ENCODE data around the gene LRRTM4. TPM values are rescaled to one million over a fixed set of nuclear protein-coding genes. Genes with fewer than 3 reads are reported as not detected.

The LRRTM4 gene
- total RNA-seq, 1 donor from 2014 or later: not detected

DNA sequence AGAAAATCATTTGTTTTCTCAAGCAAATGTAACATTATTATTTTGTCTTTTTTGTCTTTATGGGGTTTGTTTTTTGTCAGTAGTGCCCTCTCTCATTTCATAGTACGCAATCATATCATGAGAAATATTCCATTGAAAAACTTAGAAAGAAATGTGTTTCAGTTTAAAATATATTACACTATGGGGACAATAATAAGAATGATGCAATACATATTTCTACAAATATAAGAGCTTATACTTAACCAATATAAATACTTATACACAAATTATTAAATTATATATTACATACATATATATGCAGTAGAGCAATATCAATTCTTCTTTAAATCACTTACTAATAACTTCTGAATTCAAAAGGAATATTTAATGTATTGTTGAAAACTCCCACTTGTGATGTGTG is 13.7 kb downstream of the LRRTM4 start:
- no peak for ATAC-seq (ENCODE audit: low read depth)
- Mint-ChIP-seq H3K4me1 (no peaks in the 10 kb centered on the region), H3K9me3 (peaks cover 2% of the 10 kb centered on the region), H3K27me3 (no peaks in the 10 kb centered on the region), H3K27ac (no peak overlapping the region), H3K36me3 (ENCODE audit: low read depth) (no peaks in the 10 kb centered on the region), H3K4me3 (no peak overlapping the region)
- TF ChIP-seq, protein P1, sequence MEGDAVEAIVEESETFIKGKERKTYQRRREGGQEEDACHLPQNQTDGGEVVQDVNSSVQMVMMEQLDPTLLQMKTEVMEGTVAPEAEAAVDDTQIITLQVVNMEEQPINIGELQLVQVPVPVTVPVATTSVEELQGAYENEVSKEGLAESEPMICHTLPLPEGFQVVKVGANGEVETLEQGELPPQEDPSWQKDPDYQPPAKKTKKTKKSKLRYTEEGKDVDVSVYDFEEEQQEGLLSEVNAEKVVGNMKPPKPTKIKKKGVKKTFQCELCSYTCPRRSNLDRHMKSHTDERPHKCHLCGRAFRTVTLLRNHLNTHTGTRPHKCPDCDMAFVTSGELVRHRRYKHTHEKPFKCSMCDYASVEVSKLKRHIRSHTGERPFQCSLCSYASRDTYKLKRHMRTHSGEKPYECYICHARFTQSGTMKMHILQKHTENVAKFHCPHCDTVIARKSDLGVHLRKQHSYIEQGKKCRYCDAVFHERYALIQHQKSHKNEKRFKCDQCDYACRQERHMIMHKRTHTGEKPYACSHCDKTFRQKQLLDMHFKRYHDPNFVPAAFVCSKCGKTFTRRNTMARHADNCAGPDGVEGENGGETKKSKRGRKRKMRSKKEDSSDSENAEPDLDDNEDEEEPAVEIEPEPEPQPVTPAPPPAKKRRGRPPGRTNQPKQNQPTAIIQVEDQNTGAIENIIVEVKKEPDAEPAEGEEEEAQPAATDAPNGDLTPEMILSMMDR (IDR thresholded peaks at IDR 0.05): no peak
- ChIA-PET POLR2A (no interaction called here), CTCF (no interaction called here)
- DNase-seq: no peak
- intact Hi-C loops (cut with micrococcal nuclease): no loop called here

DNA sequence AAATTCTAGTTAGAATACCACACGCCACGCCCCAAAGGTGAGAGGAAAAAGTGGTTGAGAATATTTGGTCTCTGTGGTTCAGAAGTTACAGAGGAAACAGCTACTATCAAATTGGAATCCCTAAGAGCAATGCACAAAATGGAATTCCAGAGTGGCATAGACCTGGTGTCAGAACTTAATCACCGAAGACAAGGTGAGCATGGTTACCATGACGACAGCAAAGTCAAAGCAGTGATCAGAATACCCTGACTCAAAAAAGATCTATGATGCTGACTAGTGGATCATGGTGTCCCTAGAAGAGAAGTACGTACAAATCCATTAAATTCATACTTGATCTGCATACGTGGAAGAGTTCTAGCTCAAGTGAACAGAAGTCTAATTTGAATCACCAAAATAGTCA is 14.5 kb downstream of the LRRTM4 start:
- ChIA-PET POLR2A (no interaction called here), CTCF (no interaction called here)
- Mint-ChIP-seq H3K27me3 (no peaks in the 10 kb centered on the region), H3K27ac (no peak overlapping the region), H3K4me1 (no peaks in the 10 kb centered on the region), H3K36me3 (ENCODE audit: low read depth) (no peaks in the 10 kb centered on the region), H3K9me3 (peaks cover 2% of the 10 kb centered on the region), H3K4me3 (no peak overlapping the region)
- no peak for ATAC-seq (ENCODE audit: low read depth)
- intact Hi-C loops (cut with micrococcal nuclease): no loop called here
- TF ChIP-seq, protein P1 (IDR thresholded peaks at IDR 0.05): no peak
- DNase-seq: no peak

DNA sequence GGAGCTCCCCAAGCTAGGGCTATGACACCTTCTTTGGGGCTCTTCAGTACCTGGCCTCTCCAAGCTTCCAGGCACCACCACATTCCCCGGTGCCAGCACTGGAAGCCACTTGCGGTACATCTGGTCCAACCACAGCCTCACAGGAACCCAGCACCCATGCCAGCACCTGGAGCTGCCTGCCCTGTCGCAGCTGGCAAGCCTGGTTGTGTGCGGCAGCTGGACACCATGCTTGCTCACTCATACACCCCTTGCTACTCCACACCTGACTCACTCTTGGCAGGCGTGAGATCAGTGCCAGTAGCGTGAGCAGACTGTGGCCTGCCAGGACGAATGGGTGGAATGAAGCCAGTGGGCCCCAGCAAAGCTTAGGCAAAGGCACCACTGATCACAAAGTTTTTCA is 34.0 kb downstream of the LRRTM4 start:
- TF ChIP-seq, protein P1 (IDR thresholded peaks at IDR 0.05): no peak
- intact Hi-C loops (cut with micrococcal nuclease): no loop called here
- ChIA-PET CTCF (no interaction called here), POLR2A (no interaction called here)
- ATAC-seq (ENCODE audit: low read depth): no peak
- no peaks in the 10 kb centered on the region for H3K9me3 Mint-ChIP-seq
- no peaks in the 10 kb centered on the region for H3K27me3 Mint-ChIP-seq
- DNase-seq: no peak
- H3K36me3 Mint-ChIP-seq (ENCODE audit: low read depth): no peaks in the 10 kb centered on the region
- H3K4me3 Mint-ChIP-seq: no peak overlapping the region
- no peaks in the 10 kb centered on the region for H3K4me1 Mint-ChIP-seq
- H3K27ac Mint-ChIP-seq: no peak overlapping the region

DNA sequence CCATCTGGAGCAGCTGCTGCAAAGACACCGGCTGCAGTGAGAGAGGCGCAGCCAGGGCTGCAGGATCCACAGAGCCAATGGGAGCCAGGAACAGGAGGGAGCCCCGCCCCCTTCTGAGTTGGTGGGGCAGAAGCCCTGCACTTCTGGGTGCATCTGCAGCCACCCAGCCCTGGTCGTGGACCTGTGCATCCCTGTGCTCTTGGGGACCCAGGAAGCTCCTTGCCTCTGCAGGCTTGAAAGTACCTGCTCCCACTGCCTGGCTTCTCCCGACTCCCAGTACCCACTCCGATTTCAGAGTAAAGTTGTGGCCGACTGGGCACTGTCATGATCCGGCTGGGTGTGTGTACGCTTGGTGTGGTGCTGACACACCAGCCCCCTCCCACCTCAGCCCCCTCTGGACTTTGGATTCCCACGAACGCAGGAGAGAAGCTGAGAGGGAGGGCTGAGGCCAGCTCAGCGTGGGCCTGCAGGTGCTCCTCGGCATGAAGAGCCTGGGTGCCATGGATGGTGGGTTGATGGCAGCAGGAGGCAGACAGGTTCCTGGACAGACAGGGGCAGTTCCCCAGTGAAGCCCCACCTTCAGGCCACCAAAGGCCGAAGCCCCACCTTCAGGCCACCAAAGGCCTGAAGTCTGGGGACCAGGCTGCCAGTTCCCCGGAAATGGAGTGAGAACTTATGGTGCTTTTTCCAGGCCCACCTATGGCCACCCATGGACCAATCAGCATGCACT is 34.9 kb downstream of the LRRTM4 start:
- DNase-seq: no peak
- TF ChIP-seq, protein P1 (IDR thresholded peaks at IDR 0.05): no peak
- Mint-ChIP-seq H3K9me3 (no peaks in the 10 kb centered on the region), H3K4me1 (no peaks in the 10 kb centered on the region), H3K36me3 (ENCODE audit: low read depth) (no peaks in the 10 kb centered on the region), H3K4me3 (no peak overlapping the region), H3K27ac (no peak overlapping the region), H3K27me3 (no peaks in the 10 kb centered on the region)
- CTCF ChIA-PET: no interaction called here
- ATAC-seq (ENCODE audit: low read depth): no peak
- intact Hi-C loops (cut with micrococcal nuclease): no loop called here
- POLR2A ChIA-PET: no interaction called here

DNA sequence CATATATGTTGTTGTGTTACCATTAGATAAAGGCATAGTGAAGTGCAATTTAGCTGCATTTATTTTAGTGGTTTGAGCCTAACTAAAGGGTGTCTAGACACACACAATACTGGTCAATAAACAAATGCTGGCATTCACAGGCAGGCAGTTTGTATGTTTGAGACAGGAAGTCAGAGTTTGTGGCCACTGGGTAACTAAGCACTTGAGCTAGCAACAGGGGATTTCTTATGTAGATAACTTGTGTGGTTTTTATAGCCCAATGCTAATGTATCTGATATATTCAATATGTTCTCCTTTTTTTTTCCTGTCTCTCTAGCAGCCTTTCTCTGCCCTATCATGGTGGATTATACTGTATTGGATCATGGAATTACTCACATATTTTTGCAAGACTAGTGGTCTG is 38.1 kb downstream of the LRRTM4 start:
- CTCF ChIA-PET: no interaction called here
- no peaks in the 10 kb centered on the region for H3K36me3 Mint-ChIP-seq (ENCODE audit: low read depth)
- TF ChIP-seq, protein P1 (IDR thresholded peaks at IDR 0.05): no peak
- no peaks in the 10 kb centered on the region for H3K4me1 Mint-ChIP-seq
- no peak overlapping the region for H3K27ac Mint-ChIP-seq
- intact Hi-C loops (cut with micrococcal nuclease): no loop called here
- H3K9me3 Mint-ChIP-seq: no peaks in the 10 kb centered on the region
- H3K4me3 Mint-ChIP-seq: no peak overlapping the region
- DNase-seq (no peak), ATAC-seq (ENCODE audit: low read depth) (no peak)
- POLR2A ChIA-PET: no interaction called here
- no peaks in the 10 kb centered on the region for H3K27me3 Mint-ChIP-seq

All from activated B cell treated with CpG ODN at 0.5 μM for 24 hours (primary cell).